ENCODE data around the gene SH3GL1.

Gene SH3GL1

GRCh38 chr19:4436231-4436630 is 35.9 kb upstream of the SH3GL1 start:
- Histone ChIP-seq H3K9ac (ENCODE audit: insufficient read length) (no peak overlapping the region), H3K27ac (no peak overlapping the region), H3K9me3 (ENCODE audit: low read depth, low read length) (no peaks in the 10 kb centered on the region), H3K4me3 (no peak overlapping the region), H3K36me3 (ENCODE audit: insufficient read depth, low read length) (peaks cover 79% of the 10 kb centered on the region)
- DNase-seq (ENCODE audit: low read depth, low spot score) = no peak
- TF ChIP-seq POLR2AphosphoS5 (IDR thresholded peaks at IDR 0.05; ENCODE audit: borderline replicate concordance, low read depth, low read length) = no peak
- TF ChIP-seq FOXP2 (optimal IDR thresholded peaks at IDR 0.05; ENCODE audit: control extremely low read depth, extremely low read length, insufficient read depth) = no peak
- TF ChIP-seq EZH2 (IDR thresholded peaks at IDR 0.05) = no peak

GRCh38 chr19:4434391-4434790 is 34.0 kb upstream of the SH3GL1 start:
- no peak for DNase-seq (ENCODE audit: low read depth, low spot score)
- Histone ChIP-seq H3K27ac (no peak overlapping the region), H3K36me3 (ENCODE audit: insufficient read depth, low read length) (peaks cover 84% of the 10 kb centered on the region), H3K9me3 (ENCODE audit: low read depth, low read length) (no peaks in the 10 kb centered on the region), H3K9ac (ENCODE audit: insufficient read length) (no peak overlapping the region), H3K4me3 (no peak overlapping the region)
- TF ChIP-seq FOXP2 (optimal IDR thresholded peaks at IDR 0.05; ENCODE audit: control extremely low read depth, extremely low read length, insufficient read depth) (no peak), EZH2 (IDR thresholded peaks at IDR 0.05) (no peak), POLR2AphosphoS5 (IDR thresholded peaks at IDR 0.05; ENCODE audit: borderline replicate concordance, low read depth, low read length) (no peak)

- Histone ChIP-seq H3K36me3 (ENCODE audit: insufficient read depth, low read length) (peaks cover 89% of the 10 kb centered on the region), H3K27ac (no peak overlapping the region), H3K9me3 (ENCODE audit: low read depth, low read length) (no peaks in the 10 kb centered on the region), H3K9ac (ENCODE audit: insufficient read length) (no peak overlapping the region), H3K4me3 (no peak overlapping the region)
- TF ChIP-seq POLR2AphosphoS5 (IDR thresholded peaks at IDR 0.05; ENCODE audit: borderline replicate concordance, low read depth, low read length) = no peak
- TF ChIP-seq FOXP2 (optimal IDR thresholded peaks at IDR 0.05; ENCODE audit: control extremely low read depth, extremely low read length, insufficient read depth) = no peak
- TF ChIP-seq EZH2 (IDR thresholded peaks at IDR 0.05) = no peak
- DNase-seq (ENCODE audit: low read depth, low spot score) = no peak
These were observed 32.7 kb upstream of the SH3GL1 start for GRCh38 chr19:4432918-4433506.

GRCh38 chr19:4431808-4432674 is 31.7 kb upstream of the SH3GL1 start:
- Histone ChIP-seq H3K36me3 (ENCODE audit: insufficient read depth, low read length) (peaks cover 84% of the 10 kb centered on the region), H3K27ac (no peak overlapping the region), H3K9me3 (ENCODE audit: low read depth, low read length) (no peaks in the 10 kb centered on the region), H3K9ac (ENCODE audit: insufficient read length) (no peak overlapping the region), H3K4me3 (no peak overlapping the region)
- TF ChIP-seq EZH2 (IDR thresholded peaks at IDR 0.05) = no peak
- no peak for TF ChIP-seq FOXP2 (optimal IDR thresholded peaks at IDR 0.05; ENCODE audit: control extremely low read depth, extremely low read length, insufficient read depth)
- no peak for TF ChIP-seq POLR2AphosphoS5 (IDR thresholded peaks at IDR 0.05; ENCODE audit: borderline replicate concordance, low read depth, low read length)
- no peak for DNase-seq (ENCODE audit: low read depth, low spot score)

GRCh38 chr19:4431296-4431695 is 30.9 kb upstream of the SH3GL1 start:
- no peak overlapping the region for H3K9ac ChIP-seq (ENCODE audit: insufficient read length)
- H3K36me3 ChIP-seq (ENCODE audit: insufficient read depth, low read length) = peaks cover 76% of the 10 kb centered on the region
- no peak overlapping the region for H3K27ac ChIP-seq
- TF ChIP-seq EZH2 (IDR thresholded peaks at IDR 0.05) (no peak), FOXP2 (optimal IDR thresholded peaks at IDR 0.05; ENCODE audit: control extremely low read depth, extremely low read length, insufficient read depth) (no peak), POLR2AphosphoS5 (IDR thresholded peaks at IDR 0.05; ENCODE audit: borderline replicate concordance, low read depth, low read length) (no peak)
- no peak overlapping the region for H3K4me3 ChIP-seq
- H3K9me3 ChIP-seq (ENCODE audit: low read depth, low read length) = no peaks in the 10 kb centered on the region
- no peak for DNase-seq (ENCODE audit: low read depth, low spot score)

DNA sequence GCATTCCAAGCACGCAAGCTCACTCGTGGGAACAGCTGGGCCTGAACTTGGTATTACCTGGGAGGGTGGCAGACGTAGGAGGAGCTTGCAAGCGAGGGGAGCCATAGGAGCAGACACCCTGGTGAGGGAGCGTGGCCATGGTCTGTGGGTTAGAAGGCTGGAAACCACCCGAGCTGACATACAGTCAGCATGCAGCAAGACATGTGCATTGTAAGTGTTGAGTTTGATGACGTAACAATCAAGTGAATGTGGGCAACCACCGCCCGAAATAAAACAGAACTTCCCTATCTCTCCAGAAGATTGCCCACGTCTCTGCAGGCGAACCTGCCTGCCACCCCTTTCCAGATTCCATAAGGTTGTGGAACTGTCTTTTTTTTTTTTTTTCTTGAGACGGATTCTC is 30.4 kb upstream of the SH3GL1 start:
- TF ChIP-seq EZH2 (IDR thresholded peaks at IDR 0.05) (no peak), POLR2AphosphoS5 (IDR thresholded peaks at IDR 0.05; ENCODE audit: borderline replicate concordance, low read depth, low read length) (no peak; the same call in 1 of the 2 replicates), FOXP2 (optimal IDR thresholded peaks at IDR 0.05; ENCODE audit: control extremely low read depth, extremely low read length, insufficient read depth) (no peak)
- DNase-seq (ENCODE audit: low read depth, low spot score) = no peak
- no peaks in the 10 kb centered on the region for H3K9me3 ChIP-seq (ENCODE audit: low read depth, low read length)
- H3K4me3 ChIP-seq = no peak overlapping the region
- no peak overlapping the region for H3K27ac ChIP-seq
- peaks cover 74% of the 10 kb centered on the region for H3K36me3 ChIP-seq (ENCODE audit: insufficient read depth, low read length)
- H3K9ac ChIP-seq (ENCODE audit: insufficient read length) = no peak overlapping the region

- H3K36me3 ChIP-seq (ENCODE audit: insufficient read depth, low read length) = peaks cover 75% of the 10 kb centered on the region
- H3K9me3 ChIP-seq (ENCODE audit: low read depth, low read length) = no peaks in the 10 kb centered on the region
- no peak overlapping the region for H3K4me3 ChIP-seq
- TF ChIP-seq POLR2AphosphoS5 (IDR thresholded peaks at IDR 0.05; ENCODE audit: borderline replicate concordance, low read depth, low read length) = no peak
- no peak for TF ChIP-seq EZH2 (IDR thresholded peaks at IDR 0.05)
- TF ChIP-seq FOXP2 (optimal IDR thresholded peaks at IDR 0.05; ENCODE audit: control extremely low read depth, extremely low read length, insufficient read depth) = no peak
- H3K9ac ChIP-seq (ENCODE audit: insufficient read length) = no peak overlapping the region
- no peak overlapping the region for H3K27ac ChIP-seq
- DNase-seq (ENCODE audit: low read depth, low spot score) = no peak
These were observed 29.4 kb upstream of the SH3GL1 start for GRCh38 chr19:4429771-4430171.

GRCh38 chr19:4429256-4429655 is 28.9 kb upstream of the SH3GL1 start:
- no peak overlapping the region for H3K9ac ChIP-seq (ENCODE audit: insufficient read length)
- H3K36me3 ChIP-seq (ENCODE audit: insufficient read depth, low read length) = peaks cover 75% of the 10 kb centered on the region
- H3K27ac ChIP-seq = no peak overlapping the region
- no peaks in the 10 kb centered on the region for H3K9me3 ChIP-seq (ENCODE audit: low read depth, low read length)
- H3K4me3 ChIP-seq = no peak overlapping the region
- no peak for DNase-seq (ENCODE audit: low read depth, low spot score)
- TF ChIP-seq FOXP2 (optimal IDR thresholded peaks at IDR 0.05; ENCODE audit: control extremely low read depth, extremely low read length, insufficient read depth) = no peak
- TF ChIP-seq EZH2 (IDR thresholded peaks at IDR 0.05) = no peak
- TF ChIP-seq POLR2AphosphoS5 (IDR thresholded peaks at IDR 0.05; ENCODE audit: borderline replicate concordance, low read depth, low read length) = no peak

Data from SK-N-MC (cell line).